ENCODE results near the gene RAB8B. TPM values are rescaled to one million over a fixed set of nuclear protein-coding genes. Genes with fewer than 3 reads are reported as not detected.
A peak's percentile ranks its signal among the peaks of the same experiment; 100 is the strongest.
"Not testable (repeated sequence)": the region's sequence is repeated elsewhere in the genome, so short reads cannot be mapped to it uniquely, and the experiment has no call there.

Gene RAB8B
- total and polyA plus RNA-seq, 5 donors = 7.2 to 21.5 (median 17.3) TPM

GRCh38 chr15:63208824-63209223 is 19.4 kb downstream of the RAB8B start:
- H3K4me1 ChIP-seq (ENCODE audit: control insufficient read depth, insufficient read depth, low read length); H3K27ac ChIP-seq (ENCODE audit: low read length); ATAC-seq; H3K27me3 ChIP-seq (ENCODE audit: control insufficient read depth, insufficient read depth); H3K9me3 ChIP-seq (ENCODE audit: control insufficient read depth, low read length); H3K4me3 ChIP-seq (ENCODE audit: low read length); DNase-seq; intact Hi-C loops (cut with DNase I): not testable (repeated sequence)
- WGBS = 97% methylated on average over 12 of the region's 12 CpGs

- Histone ChIP-seq H3K27ac (ENCODE audit: low read length) (peak overlapping the region; percentile 56), H3K9me3 (ENCODE audit: control insufficient read depth, low read length) (no peaks in the 10 kb centered on the region), H3K4me1 (ENCODE audit: control insufficient read depth, insufficient read depth, low read length) (peaks cover 11% of the 10 kb centered on the region), H3K4me3 (ENCODE audit: low read length) (no peak overlapping the region), H3K27me3 (ENCODE audit: control insufficient read depth, insufficient read depth) (no peaks in the 10 kb centered on the region)
- ATAC-seq (peak in 1 of 2 donors; percentile 42), DNase-seq (no peak)
- WGBS = 62% methylated on average over 5 of the region's 5 CpGs
- intact Hi-C loops (cut with DNase I) = no loop called here
Observed at GRCh38 chr15:63210151-63211091, 21.0 kb downstream of the RAB8B start.

GRCh38 chr15:63211092-63211490 is 21.7 kb downstream of the RAB8B start:
- H3K4me3 ChIP-seq (ENCODE audit: low read length) = no peak overlapping the region
- 54% methylated on average over 3 of the region's 3 CpGs for WGBS
- intact Hi-C loops (cut with DNase I) = no loop called here
- DNase-seq (no peak), ATAC-seq (no peak)
- H3K4me1 ChIP-seq (ENCODE audit: control insufficient read depth, insufficient read depth, low read length) = peaks cover 11% of the 10 kb centered on the region
- H3K27ac ChIP-seq (ENCODE audit: low read length) = no peak overlapping the region
- H3K9me3 ChIP-seq (ENCODE audit: control insufficient read depth, low read length) = no peaks in the 10 kb centered on the region
- no peaks in the 10 kb centered on the region for H3K27me3 ChIP-seq (ENCODE audit: control insufficient read depth, insufficient read depth)

GRCh38 chr15:63211549-63211948 is 22.1 kb downstream of the RAB8B start:
- Histone ChIP-seq H3K27me3 (ENCODE audit: control insufficient read depth, insufficient read depth) (no peaks in the 10 kb centered on the region), H3K4me3 (ENCODE audit: low read length) (no peak overlapping the region), H3K9me3 (ENCODE audit: control insufficient read depth, low read length) (no peaks in the 10 kb centered on the region), H3K4me1 (ENCODE audit: control insufficient read depth, insufficient read depth, low read length) (peaks cover 11% of the 10 kb centered on the region), H3K27ac (ENCODE audit: low read length) (peak overlapping the region; percentile 15)
- intact Hi-C loops (cut with DNase I) = no loop called here
- DNase-seq (no peak), ATAC-seq (no peak)
- 97% methylated on average over 2 of the region's 2 CpGs for WGBS

GRCh38 chr15:63212050-63213004 is 22.9 kb downstream of the RAB8B start:
- peaks cover 7% of the 10 kb centered on the region for H3K4me1 ChIP-seq (ENCODE audit: control insufficient read depth, insufficient read depth, low read length)
- peak overlapping the region; percentile 15 for H3K27ac ChIP-seq (ENCODE audit: low read length)
- DNase-seq = no peak
- no peaks in the 10 kb centered on the region for H3K27me3 ChIP-seq (ENCODE audit: control insufficient read depth, insufficient read depth)
- no peaks in the 10 kb centered on the region for H3K9me3 ChIP-seq (ENCODE audit: control insufficient read depth, low read length)
- WGBS = 44% methylated on average over 10 of the region's 10 CpGs
- peak; percentile 71 to 73 for ATAC-seq
- intact Hi-C loops (cut with DNase I) = no loop called here
- H3K4me3 ChIP-seq (ENCODE audit: low read length) = no peak overlapping the region

GRCh38 chr15:63218100-63218808 is 28.8 kb downstream of the RAB8B start:
- 15% methylated on average over 5 of the region's 5 CpGs for WGBS
- Histone ChIP-seq H3K27ac (ENCODE audit: low read length) (no peak overlapping the region), H3K4me1 (ENCODE audit: control insufficient read depth, insufficient read depth, low read length) (peaks cover 9% of the 10 kb centered on the region), H3K9me3 (ENCODE audit: control insufficient read depth, low read length) (no peaks in the 10 kb centered on the region), H3K4me3 (ENCODE audit: low read length) (no peak overlapping the region), H3K27me3 (ENCODE audit: control insufficient read depth, insufficient read depth) (no peaks in the 10 kb centered on the region)
- intact Hi-C loops (cut with DNase I) = no loop called here
- DNase-seq (no peak), ATAC-seq (peak; percentile 71 to 84)

- no peaks in the 10 kb centered on the region for H3K27me3 ChIP-seq (ENCODE audit: control insufficient read depth, insufficient read depth)
- ATAC-seq = peak; percentile 25 to 27
- H3K9me3 ChIP-seq (ENCODE audit: control insufficient read depth, low read length) = no peaks in the 10 kb centered on the region
- intact Hi-C loops (cut with DNase I) = no loop called here
- DNase-seq = no peak
- peak overlapping the region; percentile 52 for H3K27ac ChIP-seq (ENCODE audit: low read length)
- 57% methylated on average over 3 of the region's 3 CpGs for WGBS
- peaks cover 9% of the 10 kb centered on the region for H3K4me1 ChIP-seq (ENCODE audit: control insufficient read depth, insufficient read depth, low read length)
- no peak overlapping the region for H3K4me3 ChIP-seq (ENCODE audit: low read length)
Observed at GRCh38 chr15:63219196-63219710, 29.8 kb downstream of the RAB8B start.

GRCh38 chr15:63221346-63221745 is 31.9 kb downstream of the RAB8B start:
- Histone ChIP-seq H3K4me3 (ENCODE audit: low read length) (no peak overlapping the region), H3K27me3 (ENCODE audit: control insufficient read depth, insufficient read depth) (no peaks in the 10 kb centered on the region), H3K9me3 (ENCODE audit: control insufficient read depth, low read length) (no peaks in the 10 kb centered on the region), H3K27ac (ENCODE audit: low read length) (no peak overlapping the region), H3K4me1 (ENCODE audit: control insufficient read depth, insufficient read depth, low read length) (peaks cover 7% of the 10 kb centered on the region)
- ATAC-seq = peak; percentile 89 to 90
- WGBS = 18% methylated on average over 3 of the region's 3 CpGs
- peak; percentile 53 to 78 (median 67) for DNase-seq
- intact Hi-C loops (cut with DNase I) = no loop called here

- no peak for DNase-seq
- intact Hi-C loops (cut with DNase I) = no loop called here
- ATAC-seq = no peak
- Histone ChIP-seq H3K27me3 (ENCODE audit: control insufficient read depth, insufficient read depth) (no peaks in the 10 kb centered on the region), H3K9me3 (ENCODE audit: control insufficient read depth, low read length) (no peaks in the 10 kb centered on the region), H3K4me3 (ENCODE audit: low read length) (no peak overlapping the region), H3K4me1 (ENCODE audit: control insufficient read depth, insufficient read depth, low read length) (peaks cover 12% of the 10 kb centered on the region), H3K27ac (ENCODE audit: low read length) (no peak overlapping the region)
- 77% methylated on average over 6 of the region's 6 CpGs for WGBS
Observed at GRCh38 chr15:63223463-63223862, 34.1 kb downstream of the RAB8B start.

- no peaks in the 10 kb centered on the region for H3K9me3 ChIP-seq (ENCODE audit: control insufficient read depth, low read length)
- intact Hi-C loops (cut with DNase I) = no loop called here
- peaks cover 12% of the 10 kb centered on the region for H3K4me1 ChIP-seq (ENCODE audit: control insufficient read depth, insufficient read depth, low read length)
- H3K27ac ChIP-seq (ENCODE audit: low read length) = no peak overlapping the region
- DNase-seq (no peak), ATAC-seq (no peak)
- no peak overlapping the region for H3K4me3 ChIP-seq (ENCODE audit: low read length)
- no peaks in the 10 kb centered on the region for H3K27me3 ChIP-seq (ENCODE audit: control insufficient read depth, insufficient read depth)
- 94% methylated on average over 3 of the region's 3 CpGs for WGBS
Observed at GRCh38 chr15:63225381-63225780, 36.0 kb downstream of the RAB8B start.
